Measurements from ENCODE around the gene AGO4. TPM values are rescaled to one million over a fixed set of nuclear protein-coding genes. Genes with fewer than 3 reads are reported as not detected.
"Not testable (repeated sequence)": the region's sequence is repeated elsewhere in the genome, so short reads cannot be mapped to it uniquely, and the experiment has no call there.

AGO4 gene
- total RNA-seq, 1 experiment from 2014 or later = 7.0 TPM

DNA sequence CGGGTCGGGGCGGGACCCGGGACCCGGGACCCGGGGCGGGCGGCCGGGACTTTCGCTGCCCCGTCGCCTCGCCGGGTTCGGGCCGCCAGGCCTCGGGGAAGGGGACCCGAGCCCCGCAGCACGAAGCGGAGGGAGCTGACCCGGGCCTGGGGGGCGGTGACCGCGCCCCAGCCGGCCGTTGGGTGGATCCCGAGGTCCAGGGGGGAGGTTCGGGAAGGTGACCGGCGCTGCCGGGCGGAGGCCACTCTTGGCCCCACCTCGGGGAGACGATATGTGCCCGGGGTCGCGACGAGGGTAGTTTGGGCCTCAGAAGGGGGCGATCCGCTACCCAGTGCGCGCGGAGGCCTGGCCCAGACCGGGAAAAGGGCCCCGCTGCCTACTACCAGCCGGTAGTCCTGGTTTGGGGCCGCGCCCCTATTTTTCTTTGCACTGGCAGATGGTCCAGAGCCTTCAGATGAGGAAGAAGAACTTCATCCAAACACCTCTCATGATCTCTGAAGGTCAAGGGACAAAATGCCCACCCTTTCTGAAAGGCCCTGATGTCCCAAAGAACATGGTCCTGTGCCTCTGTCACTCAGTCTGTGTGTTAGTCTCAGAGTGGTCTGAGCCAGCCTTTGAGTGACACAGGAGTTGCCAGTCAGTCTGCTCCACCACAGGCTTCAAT is 766 bp downstream of the AGO4 start:
- no TSS peak for BruUV-seq (replicated peaks)
- ChIA-PET CTCF (interaction anchor here (0.6 to 0.7 kb wide), 2 partner anchors 18 to 37 kb away, joined by 4 to 9 read pairs; no protein-coding TSS in a partner anchor), POLR2A (ENCODE audit: low non-redundant PET) (no interaction called here)
- TF ChIP-seq, protein P1, sequence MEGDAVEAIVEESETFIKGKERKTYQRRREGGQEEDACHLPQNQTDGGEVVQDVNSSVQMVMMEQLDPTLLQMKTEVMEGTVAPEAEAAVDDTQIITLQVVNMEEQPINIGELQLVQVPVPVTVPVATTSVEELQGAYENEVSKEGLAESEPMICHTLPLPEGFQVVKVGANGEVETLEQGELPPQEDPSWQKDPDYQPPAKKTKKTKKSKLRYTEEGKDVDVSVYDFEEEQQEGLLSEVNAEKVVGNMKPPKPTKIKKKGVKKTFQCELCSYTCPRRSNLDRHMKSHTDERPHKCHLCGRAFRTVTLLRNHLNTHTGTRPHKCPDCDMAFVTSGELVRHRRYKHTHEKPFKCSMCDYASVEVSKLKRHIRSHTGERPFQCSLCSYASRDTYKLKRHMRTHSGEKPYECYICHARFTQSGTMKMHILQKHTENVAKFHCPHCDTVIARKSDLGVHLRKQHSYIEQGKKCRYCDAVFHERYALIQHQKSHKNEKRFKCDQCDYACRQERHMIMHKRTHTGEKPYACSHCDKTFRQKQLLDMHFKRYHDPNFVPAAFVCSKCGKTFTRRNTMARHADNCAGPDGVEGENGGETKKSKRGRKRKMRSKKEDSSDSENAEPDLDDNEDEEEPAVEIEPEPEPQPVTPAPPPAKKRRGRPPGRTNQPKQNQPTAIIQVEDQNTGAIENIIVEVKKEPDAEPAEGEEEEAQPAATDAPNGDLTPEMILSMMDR (conservative IDR thresholded peaks at IDR 0.05; ENCODE audit: low read depth, low read length) = no peak
- Histone ChIP-seq H3K9me3 (ENCODE audit: low read depth, low read length, poor library complexity, severe bottlenecking) (no peaks in the 10 kb centered on the region), H3K27ac (ENCODE audit: low read depth, low read length, poor library complexity, severe bottlenecking) (peak overlapping the region; percentile 79), H3K36me3 (ENCODE audit: insufficient read depth, low read length, poor library complexity, severe bottlenecking) (no peaks in the 10 kb centered on the region), H3K27me3 (replicated peaks; ENCODE audit: insufficient read depth, low read depth, low read length, poor library complexity) (no peaks in the 10 kb centered on the region), H3K4me1 (ENCODE audit: insufficient read depth, low read length, poor library complexity, severe bottlenecking) (no peaks in the 10 kb centered on the region), H3K4me3 (ENCODE audit: low read depth, low read length, poor library complexity, severe bottlenecking) (peak overlapping the region; percentile 86)
- DNase-seq (ENCODE audit: low spot score) = peak; percentile 14
- intact Hi-C loops (cut with micrococcal nuclease; ENCODE audit: unreplicated experiment) = no loop called here

DNA sequence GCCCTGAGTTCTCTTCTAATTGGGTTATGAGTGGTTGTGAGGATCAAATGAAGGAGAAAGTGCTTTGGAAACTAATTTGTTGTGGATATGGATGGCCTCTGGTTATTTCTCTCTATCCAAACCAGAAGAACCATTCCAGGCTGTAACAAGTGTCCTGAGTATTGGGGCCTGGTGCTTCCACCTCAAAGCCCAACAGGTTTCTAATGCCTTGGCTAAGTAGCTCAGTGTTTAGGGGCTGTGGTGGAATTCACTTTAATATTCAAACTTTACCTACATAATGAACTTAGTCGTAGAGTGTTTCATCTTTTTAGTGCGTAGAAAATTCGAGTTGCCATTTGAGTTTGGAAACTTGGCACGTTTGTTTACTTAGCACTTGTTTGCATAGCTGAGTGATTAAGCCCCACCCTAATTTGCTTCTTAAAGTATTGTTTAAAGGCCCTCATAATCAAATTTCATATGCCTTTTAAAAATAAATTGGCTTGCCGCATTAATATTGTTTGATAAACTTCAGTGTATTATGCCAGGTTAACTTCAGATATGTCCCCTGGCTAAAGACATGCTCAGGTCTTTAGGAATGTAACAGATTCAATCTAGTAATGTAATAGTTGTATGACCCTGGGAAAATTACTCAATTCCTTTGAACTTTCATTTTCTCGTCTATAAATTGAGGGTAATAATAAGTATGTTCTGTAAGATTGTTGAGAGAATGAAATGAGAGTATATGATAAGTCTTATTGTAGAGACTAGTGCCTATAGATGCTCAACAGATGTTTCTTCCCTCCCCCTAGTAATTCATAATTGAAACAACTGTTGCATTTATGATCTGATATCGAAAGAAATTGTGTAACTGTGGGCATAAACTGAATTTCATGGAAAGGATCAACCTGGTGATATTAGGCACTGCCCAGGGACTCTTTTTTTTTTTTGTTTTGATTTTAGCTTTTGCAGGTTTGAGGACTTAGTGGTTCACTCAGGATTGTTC is 1.6 kb downstream of the AGO4 start:
- no peaks in the 10 kb centered on the region for H3K4me1 ChIP-seq (ENCODE audit: insufficient read depth, low read length, poor library complexity, severe bottlenecking)
- BruUV-seq (replicated peaks) = TSS peak; percentile 68
- peak overlapping the region; percentile 79 for H3K27ac ChIP-seq (ENCODE audit: low read depth, low read length, poor library complexity, severe bottlenecking)
- no peaks in the 10 kb centered on the region for H3K36me3 ChIP-seq (ENCODE audit: insufficient read depth, low read length, poor library complexity, severe bottlenecking)
- H3K27me3 ChIP-seq (replicated peaks; ENCODE audit: insufficient read depth, low read depth, low read length, poor library complexity) = no peaks in the 10 kb centered on the region
- no peak for DNase-seq (ENCODE audit: low spot score)
- TF ChIP-seq, protein P1 (conservative IDR thresholded peaks at IDR 0.05; ENCODE audit: low read depth, low read length) = no peak
- no peak for TF ChIP-seq EZH2 (IDR thresholded peaks at IDR 0.05; ENCODE audit: borderline replicate concordance, low read depth, low read length, poor library complexity, severe bottlenecking)
- ChIA-PET POLR2A (ENCODE audit: low non-redundant PET) (no interaction called here), CTCF (interaction anchor here (0.5 kb wide), 1 partner anchor 46 kb away, joined by 3 read pairs; no protein-coding TSS in a partner anchor)
- H3K4me3 ChIP-seq (ENCODE audit: low read depth, low read length, poor library complexity, severe bottlenecking) = peak overlapping the region; percentile 86
- H3K9me3 ChIP-seq (ENCODE audit: low read depth, low read length, poor library complexity, severe bottlenecking) = no peaks in the 10 kb centered on the region
- intact Hi-C loops (cut with micrococcal nuclease; ENCODE audit: unreplicated experiment) = no loop called here

DNA sequence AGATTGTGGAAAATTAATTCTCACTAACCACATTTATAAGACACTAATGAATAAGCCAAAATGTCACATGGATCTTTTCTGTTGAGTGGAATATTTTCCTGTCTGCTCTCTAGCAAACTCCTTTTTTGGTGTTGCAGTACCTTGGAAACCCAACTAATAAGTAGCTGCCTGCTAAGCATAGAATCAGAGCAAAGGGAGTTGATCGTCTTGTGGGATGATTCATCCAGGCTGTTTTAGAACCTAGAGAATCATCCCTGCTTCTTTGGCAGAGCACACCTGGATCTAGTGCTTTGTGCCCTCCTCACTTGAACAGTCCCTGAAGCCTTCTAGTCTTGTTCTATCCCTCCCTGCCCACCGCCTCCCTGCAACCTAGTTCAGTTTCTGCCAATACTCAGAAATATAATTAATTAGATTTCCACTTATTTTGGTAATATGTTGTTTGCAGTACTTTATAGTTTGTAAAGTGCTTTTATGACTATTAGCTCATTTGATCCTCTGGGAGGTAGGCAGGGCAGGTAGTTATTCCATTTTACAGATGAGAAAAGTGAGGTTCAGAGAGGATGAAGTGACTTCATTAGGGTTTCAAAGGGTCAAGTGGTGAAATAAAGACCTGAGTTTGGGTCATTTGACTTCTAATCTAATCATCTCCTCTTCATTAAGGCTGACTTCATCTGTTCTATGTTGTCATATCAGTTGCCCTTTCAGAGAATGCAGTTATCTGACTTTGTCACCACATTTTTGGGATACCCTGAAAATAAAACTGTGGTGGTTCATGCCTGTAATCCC is 2.5 kb downstream of the AGO4 start:
- no peak overlapping the region for H3K27ac ChIP-seq (ENCODE audit: low read depth, low read length, poor library complexity, severe bottlenecking)
- no peaks in the 10 kb centered on the region for H3K36me3 ChIP-seq (ENCODE audit: insufficient read depth, low read length, poor library complexity, severe bottlenecking)
- TF ChIP-seq, protein P1 (conservative IDR thresholded peaks at IDR 0.05; ENCODE audit: low read depth, low read length) = no peak
- TF ChIP-seq EZH2 (IDR thresholded peaks at IDR 0.05; ENCODE audit: borderline replicate concordance, low read depth, low read length, poor library complexity, severe bottlenecking) = no peak
- POLR2A ChIA-PET (ENCODE audit: low non-redundant PET) = no interaction called here
- CTCF ChIA-PET = no interaction called here
- intact Hi-C loops (cut with micrococcal nuclease; ENCODE audit: unreplicated experiment) = no loop called here
- H3K9me3 ChIP-seq (ENCODE audit: low read depth, low read length, poor library complexity, severe bottlenecking) = no peaks in the 10 kb centered on the region
- H3K4me3 ChIP-seq (ENCODE audit: low read depth, low read length, poor library complexity, severe bottlenecking) = no peak overlapping the region
- no TSS peak for BruUV-seq (replicated peaks)
- no peak for DNase-seq (ENCODE audit: low spot score)
- H3K27me3 ChIP-seq (replicated peaks; ENCODE audit: insufficient read depth, low read depth, low read length, poor library complexity) = no peaks in the 10 kb centered on the region
- no peaks in the 10 kb centered on the region for H3K4me1 ChIP-seq (ENCODE audit: insufficient read depth, low read length, poor library complexity, severe bottlenecking)

DNA sequence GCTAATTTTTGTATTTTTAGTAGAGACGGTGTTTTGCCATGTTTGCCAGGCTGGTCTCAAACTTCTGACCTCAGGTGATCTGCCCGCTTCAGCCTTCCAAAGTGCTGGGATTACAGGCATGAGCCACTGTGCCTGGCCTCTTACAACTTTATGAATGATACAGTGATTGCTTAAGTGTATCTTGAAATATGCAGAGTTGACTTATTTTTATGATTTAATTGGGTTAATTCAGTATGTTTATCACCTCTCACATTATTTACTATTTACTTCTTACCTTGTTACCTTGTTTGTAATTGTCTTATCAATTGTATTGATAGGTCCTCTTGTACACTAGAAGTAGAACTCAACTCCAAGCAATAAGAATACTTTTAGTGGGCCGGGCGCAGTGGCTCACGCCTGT is 4.9 kb downstream of the AGO4 start:
- POLR2A ChIA-PET (ENCODE audit: low non-redundant PET) = not testable (repeated sequence)

More for the DNA sequence above, 4.9 kb downstream of the AGO4 start:
- CTCF ChIA-PET; intact Hi-C loops (cut with micrococcal nuclease; ENCODE audit: unreplicated experiment); H3K9me3 ChIP-seq (ENCODE audit: low read depth, low read length, poor library complexity, severe bottlenecking); H3K4me3 ChIP-seq (ENCODE audit: low read depth, low read length, poor library complexity, severe bottlenecking); DNase-seq (ENCODE audit: low spot score); H3K4me1 ChIP-seq (ENCODE audit: insufficient read depth, low read length, poor library complexity, severe bottlenecking); H3K27ac ChIP-seq (ENCODE audit: low read depth, low read length, poor library complexity, severe bottlenecking); H3K36me3 ChIP-seq (ENCODE audit: insufficient read depth, low read length, poor library complexity, severe bottlenecking); BruUV-seq (replicated peaks); H3K27me3 ChIP-seq (replicated peaks; ENCODE audit: insufficient read depth, low read depth, low read length, poor library complexity): not testable (repeated sequence)

Measured in A673 (cell line).